Measurements from ENCODE around the gene SREBF1. TPM values are rescaled to one million over a fixed set of nuclear protein-coding genes. Genes with fewer than 3 reads are reported as not detected.

The SREBF1 gene
- total RNA-seq, 1 donor from 2014 or later, result 34.3 TPM

GRCh38 chr17:17824783-17825614, 11.8 kb downstream of the SREBF1 start:
- no peak for DNase-seq (ENCODE audit: low read depth, low spot score)

- DNase-seq (ENCODE audit: low read depth, low spot score), result no peak
These were observed 12.5 kb downstream of the SREBF1 start for GRCh38 chr17:17824119-17824782.

GRCh38 chr17:17823433-17824118, 13.2 kb downstream of the SREBF1 start:
- no peak for DNase-seq (ENCODE audit: low read depth, low spot score)

- no peak for DNase-seq (ENCODE audit: low read depth, low spot score)
These were observed 14.2 kb downstream of the SREBF1 start for GRCh38 chr17:17822616-17823015.

GRCh38 chr17:17822189-17822588, 14.6 kb downstream of the SREBF1 start:
- no peak for DNase-seq (ENCODE audit: low read depth, low spot score)

- DNase-seq (ENCODE audit: low read depth, low spot score), result no peak
These were observed 16.2 kb downstream of the SREBF1 start for GRCh38 chr17:17820463-17821158.

GRCh38 chr17:17820046-17820445, 16.7 kb downstream of the SREBF1 start:
- no peak for DNase-seq (ENCODE audit: low read depth, low spot score)

GRCh38 chr17:17819561-17819995, 17.2 kb downstream of the SREBF1 start:
- peak; percentile 72 for DNase-seq (ENCODE audit: low read depth, low spot score)

- no peak for DNase-seq (ENCODE audit: low read depth, low spot score)
These were observed 17.7 kb downstream of the SREBF1 start for GRCh38 chr17:17819111-17819510.

- no peak for DNase-seq (ENCODE audit: low read depth, low spot score)
These were observed 18.7 kb downstream of the SREBF1 start for GRCh38 chr17:17818088-17818526.

- no peak for DNase-seq (ENCODE audit: low read depth, low spot score)
These were observed 19.2 kb downstream of the SREBF1 start for GRCh38 chr17:17817552-17817947.

GRCh38 chr17:17816831-17817551, 19.8 kb downstream of the SREBF1 start:
- DNase-seq (ENCODE audit: low read depth, low spot score), result no peak

GRCh38 chr17:17816240-17816814, 20.5 kb downstream of the SREBF1 start:
- DNase-seq (ENCODE audit: low read depth, low spot score), result no peak

- DNase-seq (ENCODE audit: low read depth, low spot score), result no peak
These were observed 21.2 kb downstream of the SREBF1 start for GRCh38 chr17:17815436-17816200.

- DNase-seq (ENCODE audit: low read depth, low spot score), result no peak
These were observed 21.8 kb downstream of the SREBF1 start for GRCh38 chr17:17815062-17815406.

GRCh38 chr17:17814162-17815061, 22.4 kb downstream of the SREBF1 start:
- no peak for DNase-seq (ENCODE audit: low read depth, low spot score)

- DNase-seq (ENCODE audit: low read depth, low spot score), result no peak
These were observed 23.1 kb downstream of the SREBF1 start for GRCh38 chr17:17813725-17814095.

- DNase-seq (ENCODE audit: low read depth, low spot score), result no peak
These were observed 23.6 kb downstream of the SREBF1 start for GRCh38 chr17:17813055-17813724.
